Neuronal stem cell (in vitro differentiated cells): ENCODE measurements around the gene TAS1R2.

ENCODE experiments used
- DNase-seq: peaks from one replicate; pipeline ENCODE4 v3.0.0-alpha.2; 2013; ENCODE audit warnings: low spot score
- H2AFZ ChIP-seq: one replicate; pipeline ENCODE4 v1.6.1; 2013; ENCODE audit warnings: mild to moderate bottlenecking, low read length, inconsistent platforms
- H2AK5ac ChIP-seq: 2 replicates; pipeline ENCODE4 v1.6.1; 2013; ENCODE audit warnings: low read depth, mild to moderate bottlenecking, inconsistent platforms, low read length, moderate library complexity, mixed read lengths
- H2BK120ac ChIP-seq: 2 replicates; pipeline ENCODE4 v1.6.1; 2013; ENCODE audit warnings: low read depth, mild to moderate bottlenecking, inconsistent platforms, low read length, moderate library complexity, mixed read lengths
- H2BK12ac ChIP-seq: one replicate; pipeline ENCODE4 v1.6.1; 2013; ENCODE audit warnings: low read length, inconsistent platforms
- H2BK15ac ChIP-seq: 2 replicates; pipeline ENCODE4 v1.6.1; 2013; ENCODE audit warnings: mild to moderate bottlenecking, low read length, inconsistent platforms, mixed read lengths
- H2BK5ac ChIP-seq: one replicate; pipeline ENCODE4 v1.6.1; 2013; ENCODE audit warnings: inconsistent platforms, mild to moderate bottlenecking, low read length, moderate library complexity
- H3K14ac ChIP-seq: one replicate; pipeline ENCODE4 v1.6.1; 2013; ENCODE audit warnings: low read length, inconsistent platforms
- H3K18ac ChIP-seq: 2 replicates; pipeline ENCODE4 v1.6.1; 2013; ENCODE audit warnings: low read length, inconsistent platforms
- H3K23ac ChIP-seq: 2 replicates; pipeline ENCODE4 v1.6.1; 2013; ENCODE audit warnings: low read depth, mild to moderate bottlenecking, mixed read lengths, low read length, inconsistent platforms; ENCODE audit not compliant: poor library complexity
- H3K27ac ChIP-seq: replicated peaks from 3 replicates; pipeline ENCODE4 v1.5.1; 2013; ENCODE audit warnings: low read length, inconsistent platforms
- H3K27me3 ChIP-seq, 3 experiments: 2 replicates each; pipeline ENCODE4 v1.6.1; 2013; ENCODE audit warnings: low read length in 3 of 3, mild to moderate bottlenecking in 2 of 3, inconsistent platforms in 1 of 3, low read depth in 1 of 3, mixed read lengths in 1 of 3, moderate library complexity in 1 of 3; ENCODE audit not compliant: control insufficient read depth in 3 of 3, insufficient read depth in 3 of 3
- H3K36me3 ChIP-seq, 2 donors: replicated peaks in 1 of 2; 2 replicates each; pipeline ENCODE4 v1.6.1; 2013; ENCODE audit warnings: low read length in 2 of 2; ENCODE audit not compliant: control insufficient read depth in 2 of 2, insufficient read depth in 2 of 2
- H3K4ac ChIP-seq: 2 replicates; pipeline ENCODE4 v1.6.1; 2013; ENCODE audit warnings: inconsistent platforms, mild to moderate bottlenecking, low read length, moderate library complexity
- H3K4me1 ChIP-seq, 2 donors: 1 replicate in 1 of 2; 2 replicates in 1 of 2; pipeline ENCODE4 v1.6.1; 2013; ENCODE audit warnings: low read length in 2 of 2, low read depth in 1 of 2; ENCODE audit not compliant: control insufficient read depth in 2 of 2, insufficient read depth in 1 of 2
- H3K4me2 ChIP-seq: one replicate; pipeline ENCODE4 v1.6.1; 2013; ENCODE audit warnings: mild to moderate bottlenecking, low read length, inconsistent platforms; ENCODE audit not compliant: insufficient read depth, poor library complexity, severe bottlenecking
- H3K4me3 ChIP-seq, 2 donors: 2 replicates each; pipeline ENCODE4 v1.5.1; 2013; ENCODE audit warnings: low read length in 2 of 2, mild to moderate bottlenecking in 2 of 2, inconsistent platforms in 1 of 2, moderate library complexity in 1 of 2
- H3K79me1 ChIP-seq: one replicate; pipeline ENCODE4 v1.6.1; 2013; ENCODE audit warnings: low read depth, mild to moderate bottlenecking, inconsistent platforms, low read length, moderate library complexity
- H3K9ac ChIP-seq: one replicate; pipeline ENCODE4 v1.6.1; 2013; ENCODE audit warnings: mild to moderate bottlenecking, low read depth, low read length, inconsistent platforms; ENCODE audit not compliant: poor library complexity
- H3K9me3 ChIP-seq, 2 donors: replicated peaks in 1 of 2; 2 replicates each; pipeline versions ENCODE3 to v1.6.1; 2013; ENCODE audit warnings: low read length in 2 of 2, mild to moderate bottlenecking in 2 of 2, inconsistent platforms in 1 of 2, low read depth in 1 of 2, mixed read lengths in 1 of 2, moderate library complexity in 1 of 2; ENCODE audit not compliant: control insufficient read depth in 2 of 2, insufficient read depth in 1 of 2
- H4K8ac ChIP-seq: one replicate; pipeline ENCODE4 v1.6.1; 2013; ENCODE audit warnings: low read depth, mild to moderate bottlenecking, inconsistent platforms, low read length, moderate library complexity
- H4K91ac ChIP-seq: one replicate; pipeline ENCODE4 v1.6.1; 2013; ENCODE audit warnings: low read length, low read depth, mild to moderate bottlenecking, inconsistent platforms; ENCODE audit not compliant: poor library complexity
- WGBS, 2 donors: extraction: QIAGEN DNeasy Blood & Tissue Kit; methylation state at CpG; one replicate each; pipeline ENCODE4 v1.1.7; 2013; ENCODE audit warnings: missing lambda C conversion rate in 2 of 2, mixed read lengths in 1 of 2; ENCODE audit not compliant: insufficient read length in 2 of 2, insufficient replicate concordance in 1 of 2; ENCODE audit errors: extremely low coverage in 2 of 2; 5-methylcytosine and 5-hydroxymethylcytosine counted together

The TAS1R2 gene

GRCh38 chr1:18881642-18882431 is 22.4 kb upstream of the TAS1R2 start:
- no peak overlapping the region for H2BK15ac ChIP-seq
- H3K14ac ChIP-seq = no peak overlapping the region
- no peak overlapping the region for H3K27ac ChIP-seq
- no peak overlapping the region for H4K91ac ChIP-seq
- WGBS, 2 donors = no CpG with 5 or more reads among the region's 24 CpGs
- no peak overlapping the region for H4K8ac ChIP-seq
- no peaks in the 10 kb centered on the region for H3K4me1 ChIP-seq
- H3K23ac ChIP-seq = no peak overlapping the region
- peaks cover 4 to 7% of the 10 kb centered on the region in 2 donors for H3K36me3 ChIP-seq
- H3K18ac ChIP-seq = no peak overlapping the region
- H3K4me3 ChIP-seq = no peak overlapping the region
- no peak overlapping the region for H2BK12ac ChIP-seq
- no peak overlapping the region for H3K4me2 ChIP-seq
- no peak overlapping the region for H2BK5ac ChIP-seq
- H3K27me3 ChIP-seq = no peaks in the 10 kb centered on the region
- H3K9ac ChIP-seq = peak overlapping the region; percentile 14
- peaks cover 4% of the 10 kb centered on the region for H3K79me1 ChIP-seq
- H2AFZ ChIP-seq = no peak overlapping the region
- H3K4ac ChIP-seq = no peak overlapping the region
- no peak for DNase-seq
- H3K9me3 ChIP-seq = no peaks in the 10 kb centered on the region
- no peak overlapping the region for H2BK120ac ChIP-seq
- no peak overlapping the region for H2AK5ac ChIP-seq

- H4K91ac ChIP-seq = no peak overlapping the region
- H3K4me2 ChIP-seq = no peak overlapping the region
- H2BK12ac ChIP-seq = no peak overlapping the region
- H2BK120ac ChIP-seq = no peak overlapping the region
- H3K79me1 ChIP-seq = peaks cover 3% of the 10 kb centered on the region
- no peaks in the 10 kb centered on the region for H3K9me3 ChIP-seq
- no peak overlapping the region for H3K27ac ChIP-seq
- H2AFZ ChIP-seq = no peak overlapping the region
- H3K9ac ChIP-seq = no peak overlapping the region
- H4K8ac ChIP-seq = no peak overlapping the region
- H2BK5ac ChIP-seq = no peak overlapping the region
- H3K4me1 ChIP-seq = no peaks in the 10 kb centered on the region
- H3K14ac ChIP-seq = no peak overlapping the region
- H2BK15ac ChIP-seq = no peak overlapping the region
- H3K4ac ChIP-seq = no peak overlapping the region
- no peak for DNase-seq
- H2AK5ac ChIP-seq = no peak overlapping the region
- no peak overlapping the region for H3K23ac ChIP-seq
- no peak overlapping the region for H3K4me3 ChIP-seq
- H3K27me3 ChIP-seq = no peaks in the 10 kb centered on the region
- peaks cover 4 to 7% of the 10 kb centered on the region in 2 donors for H3K36me3 ChIP-seq
- no CpG with 5 or more reads among the region's 2 CpGs for WGBS, 2 donors
- no peak overlapping the region for H3K18ac ChIP-seq
Measured at GRCh38 chr1:18881164-18881563, 21.7 kb upstream of the TAS1R2 start.

GRCh38 chr1:18880585-18880984 is 21.1 kb upstream of the TAS1R2 start:
- no peak overlapping the region for H3K14ac ChIP-seq
- H3K23ac ChIP-seq = no peak overlapping the region
- H2AK5ac ChIP-seq = no peak overlapping the region
- no peak overlapping the region for H3K4ac ChIP-seq
- peaks cover 4 to 9% of the 10 kb centered on the region in 2 donors for H3K36me3 ChIP-seq
- H2AFZ ChIP-seq = no peak overlapping the region
- no peaks in the 10 kb centered on the region for H3K27me3 ChIP-seq
- no peak overlapping the region for H2BK15ac ChIP-seq
- no peak overlapping the region for H3K18ac ChIP-seq
- no peak overlapping the region for H2BK12ac ChIP-seq
- H3K9me3 ChIP-seq = no peaks in the 10 kb centered on the region
- H2BK5ac ChIP-seq = no peak overlapping the region
- peaks cover 3% of the 10 kb centered on the region for H3K79me1 ChIP-seq
- H2BK120ac ChIP-seq = peak overlapping the region; percentile 12
- no peaks in the 10 kb centered on the region for H3K4me1 ChIP-seq
- no peak overlapping the region for H3K9ac ChIP-seq
- no CpG with 5 or more reads among the region's 1 CpG for WGBS, 2 donors
- no peak overlapping the region for H3K4me2 ChIP-seq
- DNase-seq = no peak
- no peak overlapping the region for H4K8ac ChIP-seq
- H3K27ac ChIP-seq = no peak overlapping the region
- H3K4me3 ChIP-seq = no peak overlapping the region
- H4K91ac ChIP-seq = no peak overlapping the region

GRCh38 chr1:18879791-18880309 is 20.4 kb upstream of the TAS1R2 start:
- Histone ChIP-seq H2BK120ac (peak overlapping the region; percentile 12), H2BK15ac (no peak overlapping the region), H4K91ac (no peak overlapping the region), H2AK5ac (no peak overlapping the region), H3K4me2 (no peak overlapping the region), H3K23ac (no peak overlapping the region), H2BK5ac (no peak overlapping the region), H3K9me3 (no peaks in the 10 kb centered on the region), H3K14ac (no peak overlapping the region), H3K4ac (no peak overlapping the region), H2AFZ (no peak overlapping the region), H3K27me3 (no peaks in the 10 kb centered on the region), H3K79me1 (peaks cover 3% of the 10 kb centered on the region), H3K27ac (no peak overlapping the region), H4K8ac (no peak overlapping the region), H2BK12ac (no peak overlapping the region), H3K9ac (no peak overlapping the region), H3K4me1 (no peaks in the 10 kb centered on the region), H3K36me3 (peaks cover 4 to 9% of the 10 kb centered on the region in 2 donors), H3K18ac (no peak overlapping the region), H3K4me3 (no peak overlapping the region)
- DNase-seq = no peak
- no CpG with 5 or more reads among the region's 21 CpGs for WGBS, 2 donors
